GM21786 (cell line): ENCODE results near the gene DISC1.
"Not testable (repeated sequence)": the region's sequence is repeated elsewhere in the genome, so short reads cannot be mapped to it uniquely, and the experiment has no call there.

Source experiments
- ATAC-seq: cut with Tn5 transposase; IDR thresholded peaks from one replicate; pipeline ENCODE4 v1.9.1; 2021; ENCODE audit not compliant: unreplicated experiment

DISC1 gene

DNA sequence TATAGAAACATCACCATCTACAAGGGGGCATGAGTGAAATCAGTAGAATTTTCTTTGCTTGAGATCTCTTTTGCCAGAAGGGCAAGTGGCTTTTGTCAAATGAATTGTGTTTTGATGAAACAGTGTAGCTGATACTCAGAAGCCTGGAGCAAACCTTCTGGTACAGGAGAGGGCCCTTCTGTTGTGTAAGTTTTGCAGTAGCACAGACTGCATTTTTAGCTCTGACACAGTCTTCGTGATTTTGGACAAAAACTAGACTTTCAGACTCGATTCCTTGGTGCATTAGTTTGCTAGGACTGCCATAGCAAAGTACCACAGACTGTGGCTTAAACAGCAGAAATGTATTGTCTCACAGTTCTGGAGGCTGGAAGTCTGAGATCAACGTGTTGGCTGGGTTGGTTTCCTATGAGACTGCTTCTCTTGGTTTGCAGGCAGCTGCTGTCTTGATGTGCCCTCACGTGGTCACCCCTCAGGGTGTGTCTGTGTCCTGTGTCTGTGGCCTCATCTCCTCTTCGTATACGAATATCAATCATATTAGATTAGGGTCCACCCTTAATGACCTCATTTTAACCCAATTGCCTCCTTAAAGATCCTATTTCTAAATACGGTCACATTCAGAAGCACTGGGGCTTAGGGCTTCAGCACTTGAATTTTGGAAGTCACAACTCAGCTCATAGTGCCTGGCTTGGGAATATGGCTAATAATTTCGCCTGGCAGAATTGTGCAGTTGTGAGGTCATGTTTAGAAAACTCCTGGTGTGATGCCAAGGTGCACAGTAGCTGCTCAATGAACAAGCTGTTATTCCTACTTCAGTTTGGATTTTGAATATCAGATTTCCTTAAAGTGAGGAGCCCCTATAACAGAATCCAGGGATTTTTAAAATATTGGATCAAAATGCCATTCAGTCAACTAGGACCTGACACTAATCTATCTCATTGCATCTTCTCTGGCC lies 21.2 kb upstream of the DISC1 start:
- ATAC-seq: no peak

DNA sequence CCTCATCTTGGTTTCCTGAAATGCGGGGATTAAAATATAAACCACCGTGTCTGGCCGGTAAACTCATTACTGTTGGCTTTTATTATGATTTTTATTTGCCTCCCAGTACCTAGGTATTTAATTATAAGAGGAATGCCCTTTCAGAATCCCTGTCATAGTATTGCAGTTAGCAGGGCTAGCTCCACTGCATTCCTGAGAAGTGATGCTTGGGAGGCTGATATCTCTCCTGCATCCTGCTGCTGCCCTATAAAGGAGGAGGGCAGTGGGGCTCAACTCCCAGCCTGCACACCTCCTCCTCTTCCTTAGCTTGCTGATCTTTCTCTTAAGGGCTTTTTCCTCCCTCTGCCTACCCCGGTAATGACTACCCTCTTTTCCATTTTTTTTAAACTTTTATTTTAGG lies 19.9 kb upstream of the DISC1 start:
- no peak for ATAC-seq

DNA sequence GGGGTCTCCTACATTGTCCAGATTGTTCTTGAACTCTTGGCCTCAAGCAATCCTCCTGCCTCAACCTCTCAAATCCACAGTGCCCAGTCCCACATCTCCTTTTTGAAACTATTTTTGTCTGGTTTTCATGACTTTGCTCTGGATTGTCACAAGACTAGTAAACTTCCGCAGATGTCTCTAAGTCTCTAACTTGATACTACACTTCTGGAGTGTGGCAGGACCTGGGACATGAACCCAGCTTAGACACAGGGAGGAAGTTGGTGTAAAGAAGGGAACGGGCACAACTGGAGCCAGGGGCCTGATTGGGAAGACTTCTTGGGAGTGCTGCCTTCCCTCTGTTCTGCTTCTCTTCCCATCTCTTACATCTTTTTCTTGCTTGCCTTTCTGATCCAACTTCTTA lies 16.2 kb upstream of the DISC1 start:
- no peak for ATAC-seq

DNA sequence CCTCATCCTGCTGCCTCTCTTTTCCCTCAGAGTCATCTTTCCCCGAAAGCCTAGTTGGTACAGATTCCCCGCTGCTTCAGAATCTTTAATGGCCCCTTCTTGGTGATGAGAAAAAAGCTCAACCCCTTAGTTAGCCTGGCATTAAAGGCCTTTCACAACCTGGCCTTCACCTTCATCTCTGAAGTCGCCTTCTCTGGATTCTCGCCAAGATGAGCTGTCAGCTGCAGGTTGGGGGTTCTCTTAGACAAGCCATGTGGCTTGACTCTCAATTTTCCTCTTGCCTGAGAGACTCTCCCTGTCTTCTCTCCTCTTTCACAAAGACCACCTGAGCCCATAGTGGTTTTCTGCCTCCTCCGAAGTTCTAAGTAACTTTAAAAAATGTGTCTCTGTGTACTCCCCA lies 15.5 kb upstream of the DISC1 start:
- ATAC-seq: no peak

- no peak for ATAC-seq
Observed at GRCh38 chr1:231611851-231612250, 14.7 kb upstream of the DISC1 start.

- ATAC-seq: peak; percentile 99
Observed at GRCh38 chr1:231612393-231613089, 14.0 kb upstream of the DISC1 start.

- ATAC-seq: no peak
Observed at GRCh38 chr1:231613419-231614349, 12.9 kb upstream of the DISC1 start.

GRCh38 chr1:231616667-231617066 lies 9.9 kb upstream of the DISC1 start:
- no peak for ATAC-seq

DNA sequence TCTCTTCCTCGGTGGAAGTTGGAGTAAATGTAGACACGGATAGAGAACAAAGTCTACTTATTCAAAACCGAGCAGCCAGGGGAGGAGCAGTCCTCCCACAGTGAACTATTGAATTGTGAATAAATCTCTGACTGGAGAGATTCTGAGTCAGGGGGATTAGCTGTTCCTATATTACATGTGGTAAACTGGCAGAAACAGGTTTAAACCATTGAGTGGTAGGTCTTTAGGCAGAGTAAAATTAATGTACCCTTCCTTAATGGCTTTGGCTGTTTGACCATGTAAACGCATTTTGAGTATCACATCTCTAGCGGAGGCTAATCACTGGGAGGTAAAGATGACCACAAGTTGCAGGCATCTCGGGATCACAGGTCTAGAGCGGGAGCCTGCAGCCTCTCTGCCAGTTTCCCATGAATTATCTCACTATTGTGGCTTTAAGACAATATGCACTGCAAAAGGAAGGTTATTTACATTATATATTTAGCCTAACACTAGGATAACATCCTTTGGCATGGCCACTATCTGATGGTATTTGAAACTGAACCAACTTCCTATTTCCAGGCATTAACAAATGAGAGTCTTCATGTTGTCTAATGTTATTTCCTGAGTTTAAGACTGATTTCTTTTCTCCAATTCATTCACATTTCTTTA lies 7.9 kb upstream of the DISC1 start:
- no peak for ATAC-seq

GRCh38 chr1:231619257-231619634 lies 7.3 kb upstream of the DISC1 start:
- no peak for ATAC-seq

GRCh38 chr1:231625042-231625441 lies 1.5 kb upstream of the DISC1 start:
- ATAC-seq: not testable (repeated sequence)

DNA sequence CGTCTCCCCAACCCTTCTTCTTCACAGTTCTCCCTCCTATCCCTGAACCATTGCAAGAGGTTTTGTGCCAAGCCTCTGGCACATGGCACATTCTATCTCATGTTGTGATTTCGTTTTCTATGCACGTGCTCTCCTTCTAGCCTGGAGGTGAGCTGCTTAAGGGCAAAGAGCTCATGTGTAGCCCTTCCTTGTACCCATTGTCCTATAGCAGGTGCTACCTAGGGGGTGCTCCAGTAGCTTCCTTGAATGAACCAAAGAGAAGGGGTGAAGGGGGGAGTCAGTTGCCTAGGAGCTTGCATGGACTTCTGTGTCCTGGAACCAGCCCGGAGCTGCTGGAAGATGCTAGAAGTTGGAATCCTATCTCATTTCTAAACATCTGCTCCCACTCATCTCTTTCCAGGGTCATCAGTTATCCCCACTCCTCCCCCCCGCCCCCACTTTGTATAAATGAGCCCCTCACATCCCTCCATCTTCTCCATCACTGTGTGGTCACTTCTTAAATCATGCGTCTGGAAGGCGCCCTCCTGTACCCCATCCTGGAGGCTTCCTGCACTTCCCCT lies 535 bp upstream of the DISC1 start:
- no peak for ATAC-seq

DNA sequence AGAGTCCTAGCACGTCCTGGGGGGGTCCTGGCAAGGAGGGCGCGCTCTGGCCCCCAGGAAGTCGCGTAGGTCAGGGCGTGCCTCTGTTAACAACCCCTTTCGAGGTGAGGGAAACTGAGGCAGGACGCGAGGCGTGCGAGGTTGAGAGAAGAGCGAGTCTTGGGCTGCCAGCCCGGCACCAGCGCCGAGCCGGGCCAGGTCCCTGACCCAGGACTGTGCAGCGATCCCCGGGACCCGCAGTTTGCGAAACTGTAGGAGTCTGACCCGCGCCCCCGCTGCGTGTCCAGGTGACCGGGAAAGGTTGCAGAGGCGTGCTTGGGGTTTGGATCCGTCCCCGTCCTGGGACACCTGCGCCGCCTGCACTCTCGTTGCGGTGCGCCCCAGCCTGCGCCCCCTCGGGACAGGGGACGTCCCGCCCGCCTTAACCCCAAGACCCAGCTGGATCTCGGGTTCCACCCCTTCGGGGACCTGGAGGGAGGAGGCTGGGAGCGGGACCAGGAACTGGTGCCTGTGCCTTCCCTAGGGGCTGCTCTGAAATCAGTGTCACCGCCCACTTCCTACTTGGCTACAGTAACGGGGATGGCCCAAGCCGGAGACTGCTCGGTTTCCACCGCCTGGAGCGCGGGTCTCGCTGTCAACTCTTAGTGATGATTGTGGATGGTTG lies 493 bp downstream of the DISC1 start:
- ATAC-seq: peak; percentile 72

DNA sequence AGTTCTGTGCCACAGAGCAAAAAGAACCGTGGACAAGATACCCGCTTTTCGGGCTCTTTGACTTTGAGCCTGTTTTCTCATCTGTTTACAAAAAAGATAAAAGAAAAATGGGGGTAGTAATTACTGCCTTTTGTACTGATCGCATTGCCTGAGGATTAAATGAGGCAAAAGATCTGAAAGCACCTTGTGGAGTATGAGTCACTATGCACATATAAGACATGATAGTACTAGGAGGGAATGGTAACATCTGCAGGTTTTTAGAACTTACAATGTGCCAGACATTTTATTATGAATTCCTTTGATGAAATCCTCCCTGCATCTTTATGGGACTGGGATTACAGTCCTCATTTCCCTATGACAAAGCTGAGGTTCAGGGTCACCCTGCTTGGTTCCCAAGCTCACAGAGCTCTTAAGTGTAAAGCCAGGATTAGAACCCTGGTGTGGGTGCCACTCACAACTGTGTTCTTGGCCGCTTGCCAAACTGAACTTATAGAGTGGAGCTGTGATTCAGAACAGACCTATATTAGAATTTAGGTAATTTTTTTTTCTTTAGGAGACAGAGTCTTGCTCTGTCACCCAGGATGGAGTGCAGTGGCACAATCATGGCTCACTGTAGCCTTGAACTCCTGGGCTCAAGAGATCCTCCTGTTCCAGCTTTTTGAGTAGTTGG lies 1.8 kb downstream of the DISC1 start:
- ATAC-seq: no peak

DNA sequence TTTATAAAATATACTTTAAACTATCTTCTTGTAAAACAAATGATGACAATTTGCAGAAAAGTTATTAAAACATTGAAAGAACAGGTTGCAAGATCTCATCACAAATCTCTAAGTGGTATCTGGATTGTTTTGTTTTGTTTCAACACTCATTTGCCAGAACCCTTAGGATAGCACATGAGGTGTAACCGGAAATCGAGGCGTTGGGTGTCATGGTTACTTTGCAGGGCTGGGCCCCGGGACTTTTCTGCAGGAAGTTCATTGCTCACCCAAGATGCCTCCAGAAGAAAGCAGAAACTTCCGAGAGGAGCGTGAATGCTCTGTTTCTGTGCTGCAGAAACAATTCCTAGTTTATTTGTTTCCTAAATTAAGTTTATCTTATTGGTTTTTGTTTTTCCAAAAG lies 2.5 kb downstream of the DISC1 start:
- no peak for ATAC-seq

- ATAC-seq: no peak
Observed at GRCh38 chr1:231630558-231631205, 4.1 kb downstream of the DISC1 start.

GRCh38 chr1:231631717-231632116 lies 5.1 kb downstream of the DISC1 start:
- no peak for ATAC-seq

GRCh38 chr1:231632119-231632518 lies 5.5 kb downstream of the DISC1 start:
- no peak for ATAC-seq
